Temporal lobe (tissue), 1 donor: Measurements from ENCODE around the gene PRH2. TPM values are rescaled to one million over a fixed set of nuclear protein-coding genes. Genes with fewer than 3 reads are reported as not detected.

Experiments used
- total RNA-seq: library from RNA; depleted of rRNA; stranded (reverse); fragments of >200 nt; gene quantifications from one replicate; pipeline ENCODE4 v1.2.3, GENCODE V29; 2014

The PRH2 gene
- total RNA-seq, 1 donor from 2014 or later, result not detected

Other genes with a start within 250 kb of the PRH2 start
- 8.4 TPM for gene YBX3, start 205.9 kb upstream of the PRH2 start, total RNA-seq
- not detected for gene TAS2R7, start 126.6 kb upstream of the PRH2 start, total RNA-seq
- gene TAS2R8, start 122.0 kb upstream of the PRH2 start, total RNA-seq, result 0.49 TPM
- 0.25 TPM for gene TAS2R9, start 119.1 kb upstream of the PRH2 start, total RNA-seq
- gene TAS2R10, start 102.9 kb upstream of the PRH2 start, total RNA-seq, result 2.5 TPM
- 0.98 TPM for gene PRR4, start 79.8 kb upstream of the PRH2 start, total RNA-seq
- 50.6 TPM for gene PRH1, start 45.0 kb upstream of the PRH2 start, total RNA-seq
- gene TAS2R13, start 19.7 kb upstream of the PRH2 start, total RNA-seq, result 5.2 TPM
- gene TAS2R14, start 10.0 kb downstream of the PRH2 start, total RNA-seq, result 9.8 TPM
- 6.6 TPM for gene TAS2R50, start 57.7 kb downstream of the PRH2 start, total RNA-seq
- gene TAS2R20, start 69.1 kb downstream of the PRH2 start, total RNA-seq, result 7.4 TPM
- 11.3 TPM for gene TAS2R19, start 93.4 kb downstream of the PRH2 start, total RNA-seq
- gene TAS2R31, start 102.2 kb downstream of the PRH2 start, total RNA-seq, result 11.1 TPM
- 5.7 TPM for gene TAS2R46, start 133.1 kb downstream of the PRH2 start, total RNA-seq
- gene TAS2R43, start 163.1 kb downstream of the PRH2 start, total RNA-seq, result 4.9 TPM
- 10.1 TPM for gene TAS2R30, start 205.4 kb downstream of the PRH2 start, total RNA-seq
- 8.6 TPM for gene SMIM10L1, start 242.0 kb downstream of the PRH2 start, total RNA-seq